Neural cell (in vitro differentiated cells): ENCODE results near the gene POLE3. TPM values are rescaled to one million over a fixed set of nuclear protein-coding genes. Genes with fewer than 3 reads are reported as not detected.

ENCODE experiments used
- H2AFZ ChIP-seq: fragments of 200-600, 300-800 bp; sonication (generic), shearing (Covaris generic); 2 replicates; pipeline ENCODE4 v1.6.0; 2014; ENCODE audit warnings: low read depth, mild to moderate bottlenecking, antibody characterized with exemption, low read length, moderate library complexity
- H3F3A ChIP-seq: fragments of 200-600 bp; shearing (Covaris generic); 2 replicates; pipeline ENCODE4 v1.6.1; 2016; ENCODE audit warnings: mild to moderate bottlenecking, moderate library complexity, mixed read lengths, antibody characterized with exemption, low read length; ENCODE audit not compliant: insufficient read depth, poor library complexity, severe bottlenecking
- H3K27ac ChIP-seq: fragments of 200-600, 300-800 bp; sonication (generic), shearing (Covaris generic); 2 replicates; pipeline ENCODE4 v1.5.1; 2014; ENCODE audit warnings: mild to moderate bottlenecking, low read length, moderate library complexity
- H3K27me3 ChIP-seq: fragments of 300-800, 200-600 bp; sonication (generic), shearing (Covaris generic); 2 replicates; pipeline ENCODE4 v1.6.0; 2014; ENCODE audit warnings: mild to moderate bottlenecking, low read depth, low read length, moderate library complexity; ENCODE audit not compliant: insufficient read depth
- H3K36me3 ChIP-seq: fragments of 300-800, 200-600 bp; sonication (generic), shearing (Covaris generic); 2 replicates; pipeline ENCODE4 v1.5.1; 2014; ENCODE audit warnings: mild to moderate bottlenecking, antibody characterized with exemption, low read length, moderate library complexity; ENCODE audit not compliant: insufficient read depth
- H3K4me2 ChIP-seq: fragments of 300-800, 200-600 bp; sonication (generic), shearing (Covaris generic); 2 replicates; pipeline ENCODE4 v1.6.0; 2014; ENCODE audit warnings: mild to moderate bottlenecking, low read length
- H3K4me3 ChIP-seq: fragments of 300-800, 200-600 bp; sonication (generic), shearing (Covaris generic); 2 replicates; pipeline ENCODE4 v1.5.1; 2014; ENCODE audit warnings: mild to moderate bottlenecking, low read length, moderate library complexity
- H3K79me2 ChIP-seq: fragments of 200-600 bp; shearing (Covaris generic); replicated peaks from 2 replicates; pipeline ENCODE4 v1.6.0; 2014; ENCODE audit warnings: mild to moderate bottlenecking, low read length, moderate library complexity; ENCODE audit not compliant: insufficient read depth
- H3K9ac ChIP-seq: fragments of 300-800, 200-600 bp; sonication (generic), shearing (Covaris generic); 2 replicates; pipeline ENCODE4 v1.6.1; 2016; ENCODE audit warnings: mild to moderate bottlenecking, low read length, mixed read lengths
- H3K9me2 ChIP-seq: fragments of 200-600 bp; shearing (Covaris generic); 2 replicates; pipeline ENCODE4 v1.6.1; 2016; ENCODE audit warnings: mild to moderate bottlenecking, low read length, mixed read lengths; ENCODE audit not compliant: insufficient read depth
- H3K9me3 ChIP-seq: fragments of 200-600, 300-800 bp; sonication (generic), shearing (Covaris generic); 2 replicates; pipeline ENCODE4 v1.6.1; 2016; ENCODE audit warnings: mild to moderate bottlenecking, mixed run types, low read length, moderate library complexity, mixed read lengths
- H4K20me1 ChIP-seq: fragments of 200-600 bp; shearing (Covaris generic); 2 replicates; pipeline ENCODE4 v1.6.1; 2016; ENCODE audit warnings: mild to moderate bottlenecking, mixed run types; ENCODE audit not compliant: insufficient read depth
- CTCF ChIP-seq: fragments of 450-650 bp; IDR thresholded peaks from 2 replicates; pipeline ENCODE4 v1.5.1; 2014; ENCODE audit warnings: antibody characterized with exemption, mild to moderate bottlenecking, moderate library complexity; ENCODE audit not compliant: poor library complexity, severe bottlenecking
- EP300 ChIP-seq: fragments of 450-650 bp; conservative IDR thresholded peaks from 2 replicates; pipeline ENCODE4 v1.6.1; 2014; ENCODE audit warnings: antibody characterized with exemption, mild to moderate bottlenecking, moderate library complexity; ENCODE audit not compliant: poor library complexity, severe bottlenecking
- EZH2 ChIP-seq: fragments of 200-600, 300-800 bp; shearing (Covaris generic), sonication (generic); IDR thresholded peaks from 2 replicates; pipeline ENCODE4 v1.6.1; 2014; ENCODE audit warnings: antibody characterized with exemption, low read length, borderline replicate concordance, mild to moderate bottlenecking; ENCODE audit not compliant: insufficient read depth, poor library complexity, severe bottlenecking
- MXI1 ChIP-seq: fragments of 450-650 bp; conservative IDR thresholded peaks from 2 replicates; pipeline ENCODE4 v1.6.1; 2014; ENCODE audit warnings: antibody characterized with exemption, mild to moderate bottlenecking; ENCODE audit not compliant: poor library complexity, severe bottlenecking
- POLR2AphosphoS5 ChIP-seq: IDR thresholded peaks from 2 replicates; pipeline ENCODE4 v1.6.1; 2012
- RAD21 ChIP-seq: fragments of 450-650 bp; conservative IDR thresholded peaks from 2 replicates; pipeline ENCODE4 v1.6.1; 2014; ENCODE audit warnings: antibody characterized with exemption, mild to moderate bottlenecking, moderate library complexity
- REST ChIP-seq: IDR thresholded peaks from 2 replicates; pipeline ENCODE4 v1.6.1; 2012; ENCODE audit warnings: borderline replicate concordance
- SMC3 ChIP-seq: fragments of 450-650 bp; conservative IDR thresholded peaks from 2 replicates; pipeline ENCODE4 v1.6.1; 2014; ENCODE audit warnings: antibody characterized with exemption, mild to moderate bottlenecking, moderate library complexity; ENCODE audit not compliant: poor library complexity
- TAF1 ChIP-seq: IDR thresholded peaks from 2 replicates; pipeline ENCODE4 v1.6.1; 2012; ENCODE audit warnings: low read depth
- polyA plus RNA-seq: library from polyadenylated mRNA; depleted of rRNA; stranded (reverse); fragments of >200 nt; gene quantifications from 2 replicates; pipeline ENCODE4 v1.2.3, GENCODE V29; 2014

The POLE3 gene
- polyA plus RNA-seq, 1 donor from 2014 or later = 99.8 TPM

GRCh38 chr9:113397203-113397631 is 13.3 kb downstream of the POLE3 start:
- Histone ChIP-seq H3K36me3 (no peaks in the 10 kb centered on the region), H3K79me2 (peaks cover 23% of the 10 kb centered on the region), H3K9ac (no peak overlapping the region), H3K27ac (no peak overlapping the region), H3K4me3 (no peak overlapping the region), H3K27me3 (no peaks in the 10 kb centered on the region), H3F3A (no peaks in the 10 kb centered on the region), H3K4me2 (no peak overlapping the region), H3K9me2 (no peaks in the 10 kb centered on the region), H4K20me1 (no peaks in the 10 kb centered on the region), H2AFZ (no peak overlapping the region), H3K9me3 (no peaks in the 10 kb centered on the region)
- no peak for TF ChIP-seq SMC3
- no peak for TF ChIP-seq CTCF
- TF ChIP-seq REST = no peak
- no peak for TF ChIP-seq RAD21
- no peak for TF ChIP-seq EP300
- TF ChIP-seq TAF1 = no peak
- TF ChIP-seq MXI1 = no peak

- TF ChIP-seq EP300 (no peak), MXI1 (no peak), EZH2 (no peak), TAF1 (no peak), REST (no peak), SMC3 (no peak), CTCF (no peak), POLR2AphosphoS5 (no peak), RAD21 (no peak)
- Histone ChIP-seq H2AFZ (no peak overlapping the region), H3K9ac (no peak overlapping the region), H3K27me3 (no peaks in the 10 kb centered on the region), H3F3A (no peaks in the 10 kb centered on the region), H3K36me3 (no peaks in the 10 kb centered on the region), H3K27ac (no peak overlapping the region), H4K20me1 (no peaks in the 10 kb centered on the region), H3K4me2 (no peak overlapping the region), H3K79me2 (peaks cover 16% of the 10 kb centered on the region), H3K9me3 (no peaks in the 10 kb centered on the region), H3K9me2 (no peaks in the 10 kb centered on the region), H3K4me3 (no peak overlapping the region)
These were observed 15.2 kb downstream of the POLE3 start for GRCh38 chr9:113395000-113395861.
